IPS DF 19.7 (cell line): ENCODE results near the gene EBF3.
"Not testable (repeated sequence)": the region's sequence is repeated elsewhere in the genome, so short reads cannot be mapped to it uniquely, and the experiment has no call there.

Source experiments
- DNase-seq: peaks from one replicate; pipeline ENCODE4 v3.0.0-alpha.2; 2013; ENCODE audit warnings: low read depth, low spot score

The EBF3 gene

DNA sequence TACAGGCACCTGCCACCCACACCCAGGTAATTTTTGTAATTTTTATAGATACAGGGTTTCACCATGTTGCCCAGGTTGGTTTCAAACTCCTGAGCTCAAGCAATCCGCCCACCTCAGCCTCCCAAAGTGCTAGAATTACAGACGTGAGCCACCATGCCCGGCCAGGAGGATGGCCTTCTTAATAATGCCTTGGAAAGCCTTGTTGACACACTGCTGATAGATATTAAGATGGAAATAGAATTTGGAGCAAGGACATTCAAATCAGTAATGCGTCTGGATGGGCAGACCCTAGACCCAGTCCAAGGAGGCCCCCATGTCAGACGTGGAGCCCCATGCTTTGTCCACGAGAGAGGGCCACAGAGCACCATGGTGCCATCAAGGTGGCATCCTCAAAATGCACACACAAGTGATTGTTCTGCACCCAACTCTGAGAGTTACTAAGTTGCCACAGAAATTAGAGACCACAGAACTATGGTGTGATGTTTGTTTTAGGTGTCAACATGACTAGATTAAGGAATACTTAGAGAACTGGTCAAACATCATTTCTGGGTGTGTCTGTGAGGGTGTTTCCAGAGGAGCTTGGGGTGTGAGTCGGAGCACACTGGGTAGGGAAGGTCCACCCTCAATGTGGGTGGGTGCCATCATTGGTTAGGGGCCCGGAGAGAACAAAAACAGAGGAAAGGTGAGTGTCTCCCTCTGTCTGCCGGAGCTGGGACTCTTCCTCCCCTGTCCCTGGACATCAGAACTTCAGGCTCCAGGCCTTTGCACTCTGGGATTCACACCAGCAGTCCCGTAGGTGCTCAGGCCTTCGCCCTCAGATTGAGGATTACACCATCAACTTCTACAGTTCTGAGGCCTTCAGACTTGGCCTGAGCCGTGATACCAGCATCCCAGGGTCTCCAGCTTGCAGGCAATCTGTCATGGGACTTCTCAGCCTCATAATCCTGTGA lies 34.5 kb downstream of the EBF3 start:
- no peak for DNase-seq

DNA sequence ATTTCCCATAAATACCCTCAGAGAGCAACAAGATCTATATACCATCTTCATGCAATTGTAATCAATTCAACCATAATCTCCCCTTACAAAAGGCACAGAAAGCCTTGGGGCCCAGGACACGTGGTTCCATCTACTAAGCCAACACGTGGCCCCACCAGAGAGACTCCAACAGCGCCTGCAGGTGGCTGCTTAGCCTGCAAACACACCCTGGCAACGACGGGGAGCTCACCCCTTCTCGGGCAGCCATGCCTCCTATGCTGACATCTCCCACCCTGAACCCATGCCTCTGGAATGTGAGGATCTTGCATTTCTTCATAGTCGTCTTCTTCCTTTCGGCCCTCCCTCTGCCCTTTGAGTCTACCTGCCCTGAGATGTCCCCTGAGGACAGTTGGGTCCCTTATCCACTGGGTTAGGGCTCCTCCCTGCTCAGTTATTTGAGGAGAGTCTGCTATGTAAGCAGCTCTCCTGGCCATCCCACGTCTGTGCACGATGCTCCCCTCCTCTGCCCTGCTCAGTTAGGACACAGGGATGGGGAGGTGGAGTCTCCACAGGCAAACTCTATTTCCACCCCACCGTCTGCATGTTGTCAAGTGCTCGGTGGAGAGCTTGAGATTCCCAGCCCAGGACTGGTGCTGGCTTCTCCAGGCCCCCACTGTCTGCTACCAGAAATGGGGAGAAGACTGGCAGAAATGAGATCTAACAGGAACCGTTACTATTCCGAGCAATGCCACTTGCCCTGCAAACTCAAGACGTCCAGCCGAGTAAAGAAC lies 36.5 kb downstream of the EBF3 start:
- no peak for DNase-seq

GRCh38 chr10:129926066-129927055 lies 37.7 kb downstream of the EBF3 start:
- DNase-seq: no peak

- no peak for DNase-seq
These were observed 39.5 kb downstream of the EBF3 start for GRCh38 chr10:129924375-129925085.

DNA sequence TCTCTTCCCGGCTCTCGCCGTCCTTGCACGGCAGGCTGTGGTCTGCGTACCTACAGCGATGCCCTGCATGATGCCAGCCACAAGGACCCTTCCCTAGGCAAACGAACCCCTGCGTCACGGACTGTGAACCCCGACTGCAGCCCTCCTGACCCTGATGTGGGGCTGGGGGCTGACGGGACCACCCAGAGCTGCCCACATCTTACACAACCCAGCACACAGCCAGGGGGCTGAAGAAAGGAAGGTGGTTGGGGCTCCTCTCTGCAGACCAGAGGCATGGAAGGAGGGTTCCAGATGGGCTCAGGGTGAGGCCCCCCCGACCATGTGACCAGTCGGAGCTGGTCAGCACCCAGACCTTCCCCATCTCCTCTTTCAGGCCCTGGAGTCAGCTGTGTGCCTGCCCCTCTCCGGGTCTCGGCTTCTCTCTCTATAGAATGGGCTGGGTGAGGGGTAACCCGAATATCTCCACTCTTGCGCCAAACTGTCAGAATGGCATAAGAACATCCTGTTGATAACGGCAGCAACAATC lies 41.4 kb downstream of the EBF3 start:
- no peak for DNase-seq

DNA sequence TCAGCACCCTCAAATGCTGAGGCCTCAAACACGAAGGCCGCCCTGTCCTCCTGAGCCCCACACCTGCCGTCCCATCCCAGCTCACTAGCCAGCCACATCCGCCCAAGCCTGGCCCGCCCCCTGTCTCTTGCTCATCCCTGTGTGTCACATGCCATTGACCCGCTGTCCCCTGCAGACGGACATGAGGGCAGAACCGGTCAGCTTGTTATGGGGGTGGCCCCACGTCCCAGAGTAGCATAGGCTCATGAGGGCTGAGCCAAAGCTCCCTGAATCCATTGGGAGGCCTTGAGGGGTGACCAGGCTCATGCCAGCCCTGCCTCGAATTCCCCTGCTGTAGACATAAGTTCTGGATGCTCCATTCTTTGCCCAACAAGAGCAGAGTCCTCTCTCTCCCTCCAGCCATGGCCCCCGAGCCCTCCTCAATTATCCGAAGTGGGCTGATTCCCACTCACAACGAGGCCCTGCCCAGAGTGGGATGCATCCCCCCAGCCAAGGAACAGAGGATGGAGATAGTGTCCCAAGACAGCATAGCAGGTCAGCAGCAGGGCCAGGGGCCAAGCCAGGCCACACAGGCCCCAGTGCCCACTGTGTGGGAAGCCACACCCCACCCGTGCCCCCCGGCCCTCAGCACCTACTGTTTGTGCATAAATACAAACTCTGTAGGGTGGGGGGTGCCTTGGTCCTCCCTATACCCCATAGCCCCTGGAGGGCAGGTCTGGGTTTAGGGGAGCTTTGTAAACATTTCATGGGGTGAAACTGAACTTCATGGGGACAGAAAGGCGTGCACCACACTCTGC lies 42.1 kb downstream of the EBF3 start:
- DNase-seq: no peak

GRCh38 chr10:129921065-129921670 lies 42.9 kb downstream of the EBF3 start:
- DNase-seq: no peak

DNA sequence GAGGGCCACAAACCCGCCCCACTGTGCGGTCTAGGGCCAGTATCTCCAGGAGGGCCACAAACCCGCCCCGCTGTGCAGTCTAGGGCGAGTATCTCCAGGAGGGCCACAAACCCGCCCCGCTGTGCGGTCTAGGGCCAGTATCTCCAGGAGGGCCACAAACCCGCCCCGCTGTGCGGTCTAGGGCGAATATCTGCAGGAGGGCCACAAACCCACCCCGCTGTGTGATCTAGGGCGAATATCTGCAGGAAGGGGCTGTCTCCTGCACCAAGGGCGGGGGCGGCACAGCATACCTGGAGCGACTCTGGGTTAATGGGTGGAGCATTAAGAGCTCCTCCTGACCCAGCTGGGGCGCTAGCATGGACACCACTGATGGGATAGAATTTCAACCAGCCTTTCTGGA lies 43.9 kb downstream of the EBF3 start:
- not testable (repeated sequence) for DNase-seq

DNA sequence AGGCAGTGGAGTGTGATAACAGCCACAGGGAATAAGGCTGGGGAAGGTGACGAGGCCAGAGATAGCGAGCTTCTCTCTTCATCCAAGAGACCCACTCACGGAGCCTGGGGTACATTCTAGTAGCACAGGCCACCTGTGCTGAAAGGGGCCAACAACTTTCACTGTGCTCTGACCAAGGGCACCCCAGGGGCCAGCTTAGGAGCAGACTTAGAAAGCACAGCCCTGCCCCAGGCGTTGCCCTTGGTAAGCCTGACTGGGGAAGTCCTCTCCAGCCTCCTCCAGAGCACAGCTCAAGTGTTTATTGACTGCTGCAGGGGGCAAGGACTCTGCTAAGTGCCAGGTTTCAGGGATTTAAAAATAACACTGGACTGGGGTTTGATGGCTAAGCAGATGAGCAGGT lies 44.7 kb downstream of the EBF3 start:
- DNase-seq: no peak

- no peak for DNase-seq
These were observed 45.2 kb downstream of the EBF3 start for GRCh38 chr10:129918836-129919235.

DNA sequence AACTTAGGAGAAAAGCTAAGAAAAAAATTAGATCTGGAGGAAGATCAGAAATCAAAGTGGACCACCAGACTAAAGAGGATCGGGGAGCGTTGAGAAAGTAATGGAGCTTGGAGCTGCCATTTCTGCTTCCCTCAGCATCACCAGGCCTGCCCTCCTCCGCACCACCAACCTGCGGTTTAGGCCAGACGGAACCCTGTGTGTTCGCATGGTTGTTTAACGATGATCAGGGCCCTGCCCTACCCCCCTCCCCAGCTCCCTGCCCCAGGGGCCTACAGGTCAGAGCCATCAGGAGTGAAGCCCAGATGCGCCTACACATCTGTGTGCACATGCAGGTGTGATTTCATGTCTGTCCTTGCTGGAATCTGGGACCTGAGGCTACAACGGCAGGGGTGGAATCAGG lies 45.7 kb downstream of the EBF3 start:
- DNase-seq: no peak

GRCh38 chr10:129917936-129918335 lies 46.1 kb downstream of the EBF3 start:
- no peak for DNase-seq

GRCh38 chr10:129916506-129916995 lies 47.5 kb downstream of the EBF3 start:
- DNase-seq: no peak

- no peak for DNase-seq
These were observed 48.3 kb downstream of the EBF3 start for GRCh38 chr10:129915526-129916378.

DNA sequence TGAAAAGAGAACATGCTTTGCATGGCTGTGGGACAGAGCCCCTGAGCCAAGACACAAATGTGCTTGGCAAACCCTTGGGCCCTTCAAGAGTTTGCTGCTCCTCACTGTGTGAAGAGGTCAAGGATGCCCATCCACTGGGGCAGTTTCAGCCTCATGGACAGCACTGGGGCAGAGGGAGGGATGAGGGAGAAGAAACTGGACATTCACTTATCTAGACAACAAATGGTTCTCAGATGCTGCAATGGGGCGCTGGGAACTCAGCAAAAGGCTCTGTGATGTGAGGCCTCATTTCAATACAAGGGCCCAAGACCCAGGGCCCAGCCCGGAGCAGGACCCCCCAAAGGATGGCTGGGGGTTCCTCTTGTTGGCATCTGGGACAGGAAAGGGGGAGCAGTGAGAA lies 49.1 kb downstream of the EBF3 start:
- DNase-seq: no peak

DNA sequence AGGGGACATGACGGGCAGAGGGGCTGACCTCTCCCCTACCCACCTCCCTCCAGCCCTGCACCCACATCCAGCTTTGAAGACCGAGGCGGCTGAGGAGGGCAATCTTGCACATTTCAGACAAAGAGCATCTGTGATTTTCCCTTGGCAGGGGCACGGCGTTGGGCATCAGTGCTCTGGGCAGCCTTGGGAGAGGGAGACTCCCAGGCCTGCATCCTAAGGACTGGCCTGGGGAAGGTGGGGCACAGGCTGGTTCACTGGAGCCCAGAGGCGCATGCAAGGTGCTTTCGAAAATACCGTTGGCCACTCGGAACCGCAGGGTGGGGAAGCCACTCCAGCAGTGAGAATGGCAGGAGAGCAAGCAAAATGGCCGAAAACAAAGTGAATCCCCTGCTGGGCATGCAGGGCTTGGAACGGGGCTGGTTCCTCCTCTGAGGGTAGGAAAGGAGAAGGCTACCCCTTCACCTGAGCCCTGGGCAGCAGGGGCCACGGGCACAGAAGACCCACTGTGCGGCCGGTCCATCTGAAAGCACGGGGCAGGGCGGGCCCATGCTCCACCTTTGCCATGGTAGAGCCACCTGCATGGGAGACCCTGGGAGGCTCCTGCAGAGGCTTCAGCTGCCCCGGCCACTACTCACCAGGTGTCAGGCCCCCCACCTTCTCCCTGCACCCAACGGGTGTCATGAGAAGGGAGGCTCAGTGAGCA lies 49.8 kb downstream of the EBF3 start:
- no peak for DNase-seq

- no peak for DNase-seq
These were observed 50.9 kb downstream of the EBF3 start for GRCh38 chr10:129912986-129913695.
